ENCODE results near the gene RPS19BP1.

The RPS19BP1 gene

DNA sequence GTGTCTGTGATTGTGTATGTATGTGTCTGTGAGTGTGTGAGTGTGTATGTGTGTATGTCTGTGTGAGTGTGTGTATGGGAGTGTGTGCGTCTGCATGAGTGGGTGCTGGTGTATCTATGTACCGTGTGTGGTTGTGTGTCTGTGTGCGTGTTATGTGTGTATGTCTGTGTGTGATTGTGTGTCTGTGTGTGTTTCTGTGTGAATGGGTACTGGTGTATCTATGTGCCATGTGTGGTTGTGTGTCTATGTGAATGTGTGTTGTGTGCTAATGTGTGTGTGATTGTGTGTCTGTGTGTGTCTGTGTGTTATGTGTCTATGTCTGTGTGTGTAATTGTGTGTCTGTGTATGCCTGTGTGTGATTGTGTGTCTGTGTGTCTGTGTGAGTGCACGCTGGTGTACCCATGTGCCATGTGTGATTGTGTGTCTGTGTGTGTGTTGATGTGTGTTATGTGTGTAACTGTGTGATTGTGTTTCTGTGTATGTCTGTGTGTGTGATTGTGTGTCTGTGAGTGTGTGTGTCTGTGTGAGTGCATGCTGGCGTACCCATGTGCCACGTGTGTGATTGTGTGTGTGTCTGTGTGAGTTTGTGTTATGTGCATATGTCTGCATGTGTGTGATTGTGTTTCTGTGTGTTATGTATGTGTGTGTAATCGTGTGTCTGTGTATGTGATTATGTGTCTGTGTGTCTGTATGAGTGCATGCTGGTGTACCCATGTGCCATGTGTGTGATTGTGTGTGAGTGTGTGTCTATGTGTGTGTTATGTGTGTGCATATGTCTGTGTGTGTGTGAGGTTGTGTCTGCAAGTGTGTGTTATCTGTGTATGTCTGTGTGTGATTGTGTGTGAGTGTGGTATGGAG is 31.3 kb upstream of the RPS19BP1 start:
- Histone ChIP-seq H3K4me3 (no peak overlapping the region), H3K9me3 (no peaks in the 10 kb centered on the region), H3K4me1 (peaks cover 0 to 9% (median 0%) of the 10 kb centered on the region in 4 donors), H3K27ac (no peak overlapping the region), H3K36me3 (no peaks in the 10 kb centered on the region), H3K27me3 (peaks cover 0 to 76% of the 10 kb centered on the region in 2 donors)
- intact Hi-C loops (cut with DNase I; ENCODE audit: low total_unique reads), result no loop called here
- no peak for DNase-seq
- TF ChIP-seq, protein P1, sequence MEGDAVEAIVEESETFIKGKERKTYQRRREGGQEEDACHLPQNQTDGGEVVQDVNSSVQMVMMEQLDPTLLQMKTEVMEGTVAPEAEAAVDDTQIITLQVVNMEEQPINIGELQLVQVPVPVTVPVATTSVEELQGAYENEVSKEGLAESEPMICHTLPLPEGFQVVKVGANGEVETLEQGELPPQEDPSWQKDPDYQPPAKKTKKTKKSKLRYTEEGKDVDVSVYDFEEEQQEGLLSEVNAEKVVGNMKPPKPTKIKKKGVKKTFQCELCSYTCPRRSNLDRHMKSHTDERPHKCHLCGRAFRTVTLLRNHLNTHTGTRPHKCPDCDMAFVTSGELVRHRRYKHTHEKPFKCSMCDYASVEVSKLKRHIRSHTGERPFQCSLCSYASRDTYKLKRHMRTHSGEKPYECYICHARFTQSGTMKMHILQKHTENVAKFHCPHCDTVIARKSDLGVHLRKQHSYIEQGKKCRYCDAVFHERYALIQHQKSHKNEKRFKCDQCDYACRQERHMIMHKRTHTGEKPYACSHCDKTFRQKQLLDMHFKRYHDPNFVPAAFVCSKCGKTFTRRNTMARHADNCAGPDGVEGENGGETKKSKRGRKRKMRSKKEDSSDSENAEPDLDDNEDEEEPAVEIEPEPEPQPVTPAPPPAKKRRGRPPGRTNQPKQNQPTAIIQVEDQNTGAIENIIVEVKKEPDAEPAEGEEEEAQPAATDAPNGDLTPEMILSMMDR (IDR thresholded peaks at IDR 0.05), result no peak

DNA sequence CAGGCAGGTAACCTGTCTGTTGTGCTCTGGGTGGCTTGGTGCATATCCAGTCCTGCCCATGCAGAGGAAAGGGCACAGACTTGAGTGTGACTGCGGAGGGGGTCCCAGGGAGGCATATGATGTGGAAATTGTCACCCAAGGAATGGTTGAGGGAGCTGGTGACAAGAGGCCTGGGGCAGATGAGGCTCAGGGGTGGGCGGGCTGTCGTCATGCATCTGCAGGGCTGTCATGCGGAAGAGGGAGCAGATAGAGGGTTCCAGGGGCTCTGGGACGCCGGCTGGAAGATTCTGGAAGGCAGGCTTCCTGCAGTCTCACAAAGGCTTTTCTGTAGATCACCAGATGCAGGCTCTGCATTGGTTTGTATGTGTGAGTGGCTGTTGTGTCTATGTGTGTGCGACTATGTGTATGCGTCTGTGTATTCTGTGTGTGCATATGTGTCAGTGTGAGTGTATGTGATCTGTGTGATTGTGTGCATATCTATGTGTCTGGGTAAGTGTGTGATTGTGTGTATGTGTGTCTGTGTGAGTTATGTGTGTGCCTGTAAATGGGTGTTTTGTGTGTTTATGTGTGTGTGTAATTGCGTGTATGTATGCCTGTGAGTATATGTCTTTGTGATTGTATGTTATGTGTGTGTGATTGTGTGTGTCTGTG is 30.4 kb upstream of the RPS19BP1 start:
- intact Hi-C loops (cut with DNase I; ENCODE audit: low total_unique reads), result no loop called here

DNA sequence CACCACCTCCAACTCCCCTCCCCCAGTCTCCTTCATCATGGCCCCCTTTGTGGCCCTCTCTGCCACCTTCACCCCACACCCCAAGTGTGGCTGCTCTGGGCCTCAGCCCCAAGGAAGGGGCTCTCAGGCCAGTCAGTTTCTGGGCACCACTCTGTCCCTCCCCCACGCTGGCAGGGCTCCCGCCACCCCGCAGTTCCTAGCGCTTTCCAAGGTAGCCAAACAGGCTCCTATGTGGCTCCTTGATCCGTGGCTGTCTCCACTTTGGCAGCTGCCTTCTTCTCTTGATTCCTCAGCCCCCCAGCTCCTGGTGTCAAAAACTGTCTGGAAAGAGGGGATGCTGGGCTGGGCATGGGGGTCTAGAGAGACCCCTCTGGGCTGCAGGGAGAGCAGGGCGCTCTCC is 27.6 kb upstream of the RPS19BP1 start:
- Histone ChIP-seq H3K4me3 (no peak overlapping the region), H3K9me3 (no peaks in the 10 kb centered on the region), H3K4me1 (peaks cover 0 to 25% (median 12%) of the 10 kb centered on the region in 4 donors), H3K27me3 (peaks cover 0 to 96% of the 10 kb centered on the region in 2 donors), H3K36me3 (no peaks in the 10 kb centered on the region), H3K27ac (no peak overlapping the region)
- TF ChIP-seq, protein P1 (IDR thresholded peaks at IDR 0.05), result no peak
- DNase-seq, result no peak
- intact Hi-C loops (cut with DNase I; ENCODE audit: low total_unique reads), result no loop called here

More for the DNA sequence above, 30.4 kb upstream of the RPS19BP1 start:
- no peak for DNase-seq
- Histone ChIP-seq H3K36me3 (no peaks in the 10 kb centered on the region), H3K27me3 (peaks cover 0 to 80% of the 10 kb centered on the region in 2 donors), H3K9me3 (no peaks in the 10 kb centered on the region), H3K27ac (no peak overlapping the region), H3K4me3 (no peak overlapping the region), H3K4me1 (peaks cover 0 to 17% (median 7%) of the 10 kb centered on the region in 4 donors)
- TF ChIP-seq, protein P1 (IDR thresholded peaks at IDR 0.05), result no peak

DNA sequence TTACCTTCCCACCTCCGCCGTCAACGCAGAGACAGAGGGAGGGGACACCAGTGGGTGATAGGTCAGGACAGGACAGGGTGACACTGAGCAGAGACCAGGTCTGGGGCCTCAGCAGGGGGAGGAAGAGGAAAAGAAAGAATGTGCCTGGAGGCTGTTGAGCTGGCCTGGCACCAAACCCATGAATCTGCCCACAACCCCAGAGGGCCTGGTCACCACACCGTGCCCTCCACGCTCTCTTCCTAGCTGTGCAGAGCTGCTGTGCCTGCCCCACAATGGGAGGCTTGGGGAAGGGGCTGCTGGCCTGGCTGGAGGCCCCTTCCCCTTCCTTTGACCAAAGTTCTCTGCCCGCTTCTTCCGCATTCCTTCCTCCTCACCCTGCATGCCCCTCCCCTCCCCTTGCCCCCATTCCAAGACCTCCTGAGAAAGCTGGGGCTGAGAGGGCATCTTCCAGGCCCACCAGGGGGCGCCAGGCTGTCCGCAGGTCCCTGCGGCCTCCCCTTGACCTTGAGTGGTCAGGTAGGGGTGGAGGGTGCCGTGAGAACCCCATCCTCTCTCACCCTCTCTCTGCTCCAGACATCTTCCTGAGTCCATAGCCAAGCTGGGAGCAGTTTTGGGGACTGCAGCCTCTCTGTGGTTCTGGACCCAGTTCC is 27.0 kb upstream of the RPS19BP1 start:
- H3K27me3 ChIP-seq, result peaks cover 0 to 91% of the 10 kb centered on the region in 2 donors
- H3K27ac ChIP-seq, result no peak overlapping the region
- H3K4me3 ChIP-seq, result no peak overlapping the region
- intact Hi-C loops (cut with DNase I; ENCODE audit: low total_unique reads), result no loop called here
- no peak for DNase-seq
- H3K36me3 ChIP-seq, result no peaks in the 10 kb centered on the region
- no peaks in the 10 kb centered on the region for H3K9me3 ChIP-seq
- TF ChIP-seq, protein P1 (IDR thresholded peaks at IDR 0.05), result no peak
- H3K4me1 ChIP-seq, result peaks cover 0 to 25% (median 12%) of the 10 kb centered on the region in 4 donors

DNA sequence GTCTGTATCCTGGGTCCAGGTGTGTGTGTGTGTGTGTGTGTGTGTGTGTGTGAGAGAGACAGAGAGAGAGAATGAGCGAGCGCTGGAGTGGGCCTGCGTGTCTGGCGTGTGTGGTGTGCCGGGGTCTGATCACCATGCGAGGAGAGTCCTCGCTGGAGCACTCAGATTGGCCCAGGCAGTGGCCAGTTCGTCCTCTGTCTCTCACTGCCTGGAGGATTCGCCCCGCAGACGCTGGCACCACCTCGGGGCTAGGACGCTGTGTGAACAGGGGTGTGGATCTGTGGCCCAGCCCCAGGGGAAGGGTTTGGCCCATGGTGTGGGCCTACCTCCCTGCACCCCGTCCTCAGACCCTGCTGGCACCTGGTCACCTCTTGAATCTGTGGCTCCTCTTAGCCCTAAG is 26.4 kb upstream of the RPS19BP1 start:
- TF ChIP-seq, protein P1 (IDR thresholded peaks at IDR 0.05), result no peak
- intact Hi-C loops (cut with DNase I; ENCODE audit: low total_unique reads), result no loop called here
- DNase-seq, result no peak
- Histone ChIP-seq H3K27ac (no peak overlapping the region), H3K9me3 (no peaks in the 10 kb centered on the region), H3K4me3 (no peak overlapping the region), H3K4me1 (peaks cover 0 to 25% (median 12%) of the 10 kb centered on the region in 4 donors), H3K27me3 (peaks cover 0 to 89% of the 10 kb centered on the region in 2 donors), H3K36me3 (no peaks in the 10 kb centered on the region)

All from tibial artery (tissue), 4 donors.